Omental fat pad (tissue), 4 donors: ENCODE data around the gene ASF1B. TPM values are rescaled to one million over a fixed set of nuclear protein-coding genes. Genes with fewer than 3 reads are reported as not detected.

Source experiments
- ATAC-seq: fragments of 150-250 bp; one replicate; pipeline ENCODE4 v1.9.1; 2016; ENCODE audit warnings: mild to moderate bottlenecking, moderate library complexity; ENCODE audit not compliant: low FRiP score
- DNase-seq: peaks from one replicate; pipeline ENCODE4 v3.0.0-alpha.2; 2019; ENCODE audit warnings: low spot score
- CTCF ChIP-seq, 3 donors: fragments of 450-650 bp; IDR thresholded peaks; one replicate each; pipeline ENCODE4 v1.5.1; 2016 to 2017; ENCODE audit warnings: antibody characterized with exemption in 3 of 3, mild to moderate bottlenecking in 3 of 3, moderate library complexity in 2 of 3
- total RNA-seq, 4 donors: library from RNA; depleted of rRNA; stranded (reverse); fragments of >200 nt; gene quantifications; one replicate each; pipeline ENCODE4 v1.1.0, GENCODE V29; 2016

ASF1B gene
- total RNA-seq, 4 donors from 2014 or later = 0.37 to 2.5 (median 0.95) TPM; not detected in 1

- no peak for DNase-seq
- no peak for TF ChIP-seq CTCF (IDR thresholded peaks at IDR 0.05)
- ATAC-seq = no peak
Observed at GRCh38 chr19:14160017-14160703, 23.8 kb upstream of the ASF1B start.

GRCh38 chr19:14159059-14159458 lies 22.7 kb upstream of the ASF1B start:
- no peak for ATAC-seq
- no peak for TF ChIP-seq CTCF (IDR thresholded peaks at IDR 0.05)
- no peak for DNase-seq

- no peak for ATAC-seq
- no peak for TF ChIP-seq CTCF (IDR thresholded peaks at IDR 0.05)
- no peak for DNase-seq
Observed at GRCh38 chr19:14158276-14159023, 22.1 kb upstream of the ASF1B start.

GRCh38 chr19:14156971-14157717 lies 20.8 kb upstream of the ASF1B start:
- no peak for ATAC-seq
- TF ChIP-seq CTCF (IDR thresholded peaks at IDR 0.05) = no peak
- DNase-seq = no peak

GRCh38 chr19:14156122-14156521 lies 19.7 kb upstream of the ASF1B start:
- ATAC-seq (no peak), DNase-seq (no peak)
- TF ChIP-seq CTCF (IDR thresholded peaks at IDR 0.05) = no peak

- DNase-seq (no peak), ATAC-seq (no peak)
- no peak for TF ChIP-seq CTCF (IDR thresholded peaks at IDR 0.05)
Observed at GRCh38 chr19:14155371-14155770, 19.0 kb upstream of the ASF1B start.
